GM06990 (cell line): ENCODE measurements around the gene MORN3.
"Not testable (repeated sequence)": the region's sequence is repeated elsewhere in the genome, so short reads cannot be mapped to it uniquely, and the experiment has no call there.

Source experiments
- DNase-seq: peaks from one replicate; pipeline ENCODE4 v3.0.0-alpha.2; 2011; ENCODE audit not compliant: insufficient read length; ENCODE audit errors: extremely low read depth
- H3K27me3 ChIP-seq: replicated peaks from 2 replicates; pipeline ENCODE4 v1.6.0; 2011; ENCODE audit warnings: low read length; ENCODE audit not compliant: control insufficient read depth, insufficient read depth
- H3K36me3 ChIP-seq: 2 replicates; pipeline ENCODE4 v1.5.1; 2011; ENCODE audit warnings: low read length; ENCODE audit not compliant: control insufficient read depth, insufficient read depth
- H3K4me3 ChIP-seq: replicated peaks from 2 replicates; pipeline ENCODE4 v1.5.1; 2011; ENCODE audit warnings: low read depth, mild to moderate bottlenecking, control low read depth, low read length
- TF ChIP-seq, protein P1 (sequence below): IDR thresholded peaks from 2 replicates; pipeline ENCODE4 v1.5.1; 2011; ENCODE audit warnings: low read length, control low read depth, mild to moderate bottlenecking, inconsistent platforms; ENCODE audit not compliant: insufficient read depth, poor library complexity, severe bottlenecking

The MORN3 gene

DNA sequence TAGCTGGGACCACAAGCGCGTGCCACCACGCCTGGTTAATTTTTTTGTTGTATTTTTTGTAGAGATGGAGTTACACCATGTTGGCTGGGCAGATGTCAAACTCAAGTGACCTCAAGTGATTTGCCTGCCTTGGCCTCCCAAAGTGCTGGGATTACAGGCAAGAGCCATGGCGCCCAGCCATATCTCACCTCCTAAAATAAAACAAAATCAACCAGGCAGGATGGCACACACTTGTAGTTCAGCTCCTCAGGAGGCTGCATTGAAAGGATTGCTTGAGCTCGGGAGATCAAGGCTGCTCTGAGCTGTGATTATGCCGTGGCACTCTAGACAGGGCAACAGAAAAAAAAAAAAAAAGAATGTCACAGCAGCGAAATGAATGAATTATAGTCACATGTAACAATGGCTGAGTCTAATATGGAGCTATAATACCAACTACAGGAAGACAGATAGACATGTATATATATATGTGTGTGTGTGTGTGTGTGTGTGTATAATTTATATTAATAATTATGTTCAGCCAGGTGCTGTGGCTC is 23.8 kb upstream of the MORN3 start:
- no peak for DNase-seq
- Histone ChIP-seq H3K27me3 (no peaks in the 10 kb centered on the region), H3K4me3 (no peak overlapping the region), H3K36me3 (no peaks in the 10 kb centered on the region)
- TF ChIP-seq, protein P1, sequence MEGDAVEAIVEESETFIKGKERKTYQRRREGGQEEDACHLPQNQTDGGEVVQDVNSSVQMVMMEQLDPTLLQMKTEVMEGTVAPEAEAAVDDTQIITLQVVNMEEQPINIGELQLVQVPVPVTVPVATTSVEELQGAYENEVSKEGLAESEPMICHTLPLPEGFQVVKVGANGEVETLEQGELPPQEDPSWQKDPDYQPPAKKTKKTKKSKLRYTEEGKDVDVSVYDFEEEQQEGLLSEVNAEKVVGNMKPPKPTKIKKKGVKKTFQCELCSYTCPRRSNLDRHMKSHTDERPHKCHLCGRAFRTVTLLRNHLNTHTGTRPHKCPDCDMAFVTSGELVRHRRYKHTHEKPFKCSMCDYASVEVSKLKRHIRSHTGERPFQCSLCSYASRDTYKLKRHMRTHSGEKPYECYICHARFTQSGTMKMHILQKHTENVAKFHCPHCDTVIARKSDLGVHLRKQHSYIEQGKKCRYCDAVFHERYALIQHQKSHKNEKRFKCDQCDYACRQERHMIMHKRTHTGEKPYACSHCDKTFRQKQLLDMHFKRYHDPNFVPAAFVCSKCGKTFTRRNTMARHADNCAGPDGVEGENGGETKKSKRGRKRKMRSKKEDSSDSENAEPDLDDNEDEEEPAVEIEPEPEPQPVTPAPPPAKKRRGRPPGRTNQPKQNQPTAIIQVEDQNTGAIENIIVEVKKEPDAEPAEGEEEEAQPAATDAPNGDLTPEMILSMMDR: no peak

DNA sequence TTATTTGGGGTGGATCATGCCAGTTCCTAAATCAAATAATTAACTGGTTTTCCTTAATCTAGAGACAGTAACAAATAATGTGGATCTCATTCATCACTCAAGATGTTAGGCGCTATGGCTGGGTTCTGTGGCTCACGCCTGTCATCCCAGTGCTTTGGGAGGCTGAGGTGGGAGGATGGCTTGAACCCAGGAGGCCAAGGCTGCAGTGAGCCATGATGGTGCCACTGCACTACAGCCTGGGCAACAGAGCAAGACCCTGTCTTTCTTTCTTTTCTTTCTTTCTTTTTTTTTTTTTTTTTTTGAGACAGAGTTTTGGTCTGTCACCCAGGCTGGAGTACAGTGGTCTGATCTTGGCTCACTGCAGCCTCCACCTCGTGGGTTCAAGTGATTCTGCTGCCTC is 23.3 kb upstream of the MORN3 start:
- not testable (repeated sequence) for DNase-seq, H3K27me3 ChIP-seq, H3K4me3 ChIP-seq, H3K36me3 ChIP-seq

DNA sequence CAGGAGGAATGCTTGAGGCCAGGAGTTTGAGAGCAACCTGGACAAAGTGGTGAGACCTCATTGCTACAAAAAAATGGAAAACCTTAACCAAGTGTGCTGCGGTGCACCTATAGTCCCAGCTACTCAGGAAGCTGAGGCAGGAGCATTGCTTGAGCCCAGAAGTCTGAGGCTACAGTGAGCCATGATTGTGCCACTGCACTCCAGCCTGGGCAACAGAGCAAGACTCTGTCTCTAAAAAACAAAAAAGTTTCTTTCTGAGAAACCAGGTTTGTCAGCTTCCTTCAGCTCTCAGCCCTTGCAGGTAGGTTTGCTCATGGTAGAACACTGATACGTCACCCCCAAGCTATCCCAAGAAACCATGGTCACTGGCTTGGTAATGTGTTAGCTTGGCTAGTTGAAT is 20.0 kb upstream of the MORN3 start:
- no peaks in the 10 kb centered on the region for H3K36me3 ChIP-seq
- TF ChIP-seq, protein P1: no peak
- no peak overlapping the region for H3K4me3 ChIP-seq
- DNase-seq: no peak
- H3K27me3 ChIP-seq: no peaks in the 10 kb centered on the region

DNA sequence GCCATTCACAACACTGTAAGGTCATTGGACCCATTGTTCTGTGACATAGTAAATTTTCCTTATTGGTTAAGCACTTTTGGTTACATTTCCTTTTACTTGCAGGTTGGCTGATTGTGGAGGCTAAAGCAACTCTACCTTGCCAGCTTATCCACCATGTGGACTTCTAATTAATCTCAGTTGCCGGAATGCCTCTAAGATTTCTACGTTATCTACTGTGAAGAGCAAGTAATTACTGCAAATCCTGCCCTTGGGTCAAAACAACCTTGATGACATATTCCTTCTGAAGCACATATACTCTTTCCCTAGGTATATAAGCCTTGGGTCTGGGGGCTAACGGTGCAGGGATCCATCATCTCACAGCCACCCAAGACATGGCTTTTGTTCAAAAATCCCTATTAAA is 19.5 kb upstream of the MORN3 start:
- DNase-seq: no peak
- Histone ChIP-seq H3K4me3 (no peak overlapping the region), H3K36me3 (no peaks in the 10 kb centered on the region), H3K27me3 (no peaks in the 10 kb centered on the region)
- TF ChIP-seq, protein P1: no peak

DNA sequence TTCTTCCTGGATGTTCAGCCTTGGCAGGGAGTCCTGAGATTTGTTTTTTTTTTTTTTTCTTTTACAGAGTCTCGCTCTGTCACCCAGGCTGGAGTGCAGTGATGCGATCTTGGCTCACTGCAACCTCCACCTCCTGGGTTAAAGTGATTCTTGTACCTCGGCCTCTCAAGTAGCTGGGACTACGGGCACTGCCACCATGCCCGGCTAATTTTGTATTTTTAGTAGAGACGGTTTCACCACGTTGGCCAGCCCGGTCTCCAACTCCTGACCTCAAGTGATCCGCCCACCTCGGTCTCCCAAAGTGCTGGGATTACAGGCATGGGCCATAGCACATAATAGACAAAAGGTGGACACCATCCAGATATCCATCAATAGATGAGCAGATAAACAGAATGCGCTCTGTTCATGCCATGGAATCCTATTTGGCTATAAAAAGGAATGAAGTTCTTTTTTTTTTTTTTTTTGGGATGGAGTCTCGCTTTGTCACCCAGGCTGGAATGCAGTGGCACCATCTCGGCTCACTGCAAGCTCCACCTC is 10.3 kb upstream of the MORN3 start:
- H3K4me3 ChIP-seq, H3K27me3 ChIP-seq, H3K36me3 ChIP-seq, DNase-seq: not testable (repeated sequence)

DNA sequence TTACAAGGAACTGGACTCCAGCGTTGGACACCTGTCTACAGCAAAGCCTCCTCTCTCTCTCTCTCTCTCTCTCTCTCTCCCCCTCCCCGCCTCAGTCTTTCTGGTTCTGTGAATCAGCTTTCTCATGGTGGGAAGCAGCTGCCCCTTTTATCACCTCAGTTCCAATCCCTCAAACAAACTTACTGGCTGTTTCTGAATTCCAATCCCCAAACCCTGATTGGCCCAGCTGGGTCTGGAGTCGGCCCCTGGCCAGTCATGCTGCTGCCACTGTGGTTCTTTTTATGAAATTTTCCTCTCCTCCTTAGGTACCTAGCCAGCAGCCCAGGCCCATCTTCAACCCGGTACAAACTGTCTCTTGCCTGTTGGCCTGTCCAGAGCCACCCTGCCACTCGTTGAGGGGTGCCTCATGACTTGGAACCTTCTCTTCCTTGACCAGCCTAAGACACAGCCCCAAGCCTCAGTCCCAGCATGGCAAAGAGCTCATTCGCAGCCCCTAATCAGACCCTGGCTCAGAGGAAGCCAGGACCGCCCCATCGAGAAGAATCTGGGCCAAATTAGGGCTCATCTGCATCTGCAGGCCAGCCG is 9.4 kb upstream of the MORN3 start:
- H3K27me3 ChIP-seq: no peaks in the 10 kb centered on the region
- DNase-seq: no peak
- H3K36me3 ChIP-seq: no peaks in the 10 kb centered on the region
- TF ChIP-seq, protein P1: no peak
- no peak overlapping the region for H3K4me3 ChIP-seq

DNA sequence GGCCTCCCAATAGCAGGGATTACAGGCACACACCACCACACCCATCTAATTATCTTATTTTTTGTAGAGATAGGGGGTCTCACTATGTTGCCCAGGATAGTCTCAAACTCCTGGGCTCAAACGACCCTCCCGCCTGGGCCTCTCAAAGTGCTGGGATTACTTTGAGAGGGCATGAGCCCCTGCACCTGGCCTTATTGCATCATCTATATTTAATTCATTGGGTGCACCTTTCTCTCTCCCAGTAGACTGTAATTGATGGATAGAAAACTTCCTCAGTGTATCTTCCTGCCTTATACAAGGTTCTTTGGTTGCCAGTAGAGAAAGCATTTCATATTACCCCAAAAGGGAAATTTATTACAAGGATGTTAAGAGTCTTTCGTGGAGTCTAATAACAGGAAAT is 8.9 kb upstream of the MORN3 start:
- Histone ChIP-seq H3K4me3 (no peak overlapping the region), H3K27me3 (no peaks in the 10 kb centered on the region), H3K36me3 (no peaks in the 10 kb centered on the region)
- TF ChIP-seq, protein P1: no peak
- DNase-seq: no peak
